ENCODE results near the gene CNNM1.

The CNNM1 gene

GRCh38 chr10:99337311-99337811 is 8.2 kb downstream of the CNNM1 start:
- DNase-seq, result peak; percentile 39

GRCh38 chr10:99337901-99338300 is 8.7 kb downstream of the CNNM1 start:
- DNase-seq, result no peak

- no peak for DNase-seq
Observed at GRCh38 chr10:99339077-99339476, 9.9 kb downstream of the CNNM1 start.

GRCh38 chr10:99339563-99340047 is 10.4 kb downstream of the CNNM1 start:
- DNase-seq, result no peak

GRCh38 chr10:99340650-99341049 is 11.5 kb downstream of the CNNM1 start:
- DNase-seq, result no peak

GRCh38 chr10:99341248-99341647 is 12.1 kb downstream of the CNNM1 start:
- no peak for DNase-seq

GRCh38 chr10:99341860-99342490 is 12.8 kb downstream of the CNNM1 start:
- no peak for DNase-seq

GRCh38 chr10:99343262-99343661 is 14.1 kb downstream of the CNNM1 start:
- DNase-seq, result no peak

- DNase-seq, result no peak
Observed at GRCh38 chr10:99344715-99345114, 15.6 kb downstream of the CNNM1 start.

GRCh38 chr10:99345350-99345749 is 16.2 kb downstream of the CNNM1 start:
- no peak for DNase-seq

- no peak for DNase-seq
Observed at GRCh38 chr10:99346247-99346646, 17.1 kb downstream of the CNNM1 start.

- DNase-seq, result no peak
Observed at GRCh38 chr10:99347672-99348071, 18.5 kb downstream of the CNNM1 start.

GRCh38 chr10:99353182-99353581 is 24.0 kb downstream of the CNNM1 start:
- DNase-seq, result no peak

GRCh38 chr10:99357691-99358090 is 28.5 kb downstream of the CNNM1 start:
- no peak for DNase-seq

- no peak for DNase-seq
Observed at GRCh38 chr10:99358101-99358500, 28.9 kb downstream of the CNNM1 start.

- DNase-seq, result no peak
Observed at GRCh38 chr10:99360934-99361333, 31.8 kb downstream of the CNNM1 start.

GRCh38 chr10:99364125-99364524 is 35.0 kb downstream of the CNNM1 start:
- no peak for DNase-seq

- no peak for DNase-seq
Observed at GRCh38 chr10:99365311-99365710, 36.2 kb downstream of the CNNM1 start.

GRCh38 chr10:99365736-99366135 is 36.6 kb downstream of the CNNM1 start:
- no peak for DNase-seq

- no peak for DNase-seq
Observed at GRCh38 chr10:99366666-99367065, 37.5 kb downstream of the CNNM1 start.

GRCh38 chr10:99368646-99369045 is 39.5 kb downstream of the CNNM1 start:
- DNase-seq, result no peak

GRCh38 chr10:99369126-99369525 is 40.0 kb downstream of the CNNM1 start:
- DNase-seq, result no peak

- no peak for DNase-seq
Observed at GRCh38 chr10:99369551-99369950, 40.4 kb downstream of the CNNM1 start.

- DNase-seq, result no peak
Observed at GRCh38 chr10:99370993-99371392, 41.8 kb downstream of the CNNM1 start.
